Fibroblast of lung (primary cell): ENCODE results near the gene PHTF1. TPM values are rescaled to one million over a fixed set of nuclear protein-coding genes. Genes with fewer than 3 reads are reported as not detected.

ENCODE experiments used
- DNase-seq, 2 donors: peaks; one replicate each; pipeline versions ENCODE4 v3.0.0 to v3.0.0-alpha.2; 2010; ENCODE audit warnings: low read depth in 2 of 2
- H2AFZ ChIP-seq: 2 replicates; pipeline ENCODE4 v1.5.1; 2012; ENCODE audit warnings: low read length, control low read depth, inconsistent platforms
- H3K27ac ChIP-seq: 2 replicates; pipeline ENCODE4 v1.5.1; 2011; ENCODE audit warnings: low read length, control low read depth; ENCODE audit not compliant: insufficient read depth
- H3K27me3 ChIP-seq: 2 replicates; pipeline ENCODE4 v1.5.1; 2011; ENCODE audit warnings: mild to moderate bottlenecking, low read length; ENCODE audit not compliant: control insufficient read depth, insufficient read depth
- H3K36me3 ChIP-seq: 2 replicates; pipeline ENCODE4 v1.5.1; 2011; ENCODE audit warnings: low read length; ENCODE audit not compliant: control insufficient read depth, insufficient read depth
- H3K4me1 ChIP-seq: 2 replicates; pipeline ENCODE4 v1.5.1; 2011; ENCODE audit warnings: low read length; ENCODE audit not compliant: control insufficient read depth, insufficient read depth; ENCODE audit errors: extremely low read depth
- H3K4me2 ChIP-seq: 2 replicates; pipeline ENCODE4 v1.5.1; 2011; ENCODE audit warnings: low read length, control low read depth; ENCODE audit not compliant: insufficient read depth; ENCODE audit errors: extremely low read depth
- H3K4me3 ChIP-seq, 4 experiments: fragments of 200-600 bp in 1 of 4; sonication (generic) in 1 of 4; replicated peaks in 1 of 4; 2 replicates each; pipeline ENCODE4 v1.5.1; 2011 to 2016; ENCODE audit warnings: low read length in 4 of 4, low read depth in 3 of 4, mild to moderate bottlenecking in 3 of 4, control low read depth in 2 of 4, inconsistent platforms in 1 of 4, mixed read lengths in 1 of 4; ENCODE audit not compliant: insufficient read depth in 1 of 4; ENCODE audit errors: control extremely low read depth in 1 of 4
- H3K79me2 ChIP-seq: 2 replicates; pipeline ENCODE4 v1.5.1; 2012; ENCODE audit warnings: mild to moderate bottlenecking, low read length, inconsistent platforms; ENCODE audit not compliant: control insufficient read depth, insufficient read depth
- H3K9ac ChIP-seq: 2 replicates; pipeline ENCODE4 v1.5.1; 2011; ENCODE audit warnings: mild to moderate bottlenecking, low read length, control low read depth; ENCODE audit not compliant: insufficient read depth
- H3K9me3 ChIP-seq: 2 replicates; pipeline ENCODE4 v1.5.1; 2012; ENCODE audit warnings: low read depth, low read length; ENCODE audit not compliant: control insufficient read depth, insufficient read depth
- H4K20me1 ChIP-seq: 2 replicates; pipeline ENCODE4 v1.5.1; 2011; ENCODE audit warnings: low read length; ENCODE audit not compliant: control insufficient read depth, insufficient read depth; ENCODE audit errors: extremely low read depth
- EZH2 ChIP-seq: IDR thresholded peaks from 2 replicates; pipeline ENCODE4 v1.5.1; 2012; ENCODE audit warnings: low read length, control low read depth, mild to moderate bottlenecking; ENCODE audit errors: missing control alignments
- polyA plus RNA-seq, 2 donors: library from polyadenylated mRNA; depleted of rRNA in 1 of 2; stranded (reverse) in 1 of 2; unstranded in 1 of 2; fragments of >200 nt; gene quantifications; 2 replicates each; pipeline ENCODE4 v1.2.1, GENCODE V29; 2011 to 2012; ENCODE audit warnings: missing spikeins in 1 of 2
- total RNA-seq: library from RNA; depleted of rRNA; stranded (reverse); fragments of >200 nt; gene quantifications from 2 replicates; pipeline ENCODE4 v1.2.1, GENCODE V29; 2014
- TF ChIP-seq, protein P1 (sequence below), 2 donors: IDR thresholded peaks in 1 of 2; conservative IDR thresholded peaks in 1 of 2; 1 replicate in 1 of 2; 2 replicates in 1 of 2; pipeline ENCODE4 v1.5.1; 2011 to 2012; ENCODE audit warnings: low read length in 2 of 2, control low read depth in 1 of 2, inconsistent platforms in 1 of 2, low read depth in 1 of 2, mild to moderate bottlenecking in 1 of 2

Gene PHTF1
- total and polyA plus RNA-seq, 2 donors (not counting 1 experiment from before 2014, with no cell fraction given): 15.4 to 36.3 TPM

DNA sequence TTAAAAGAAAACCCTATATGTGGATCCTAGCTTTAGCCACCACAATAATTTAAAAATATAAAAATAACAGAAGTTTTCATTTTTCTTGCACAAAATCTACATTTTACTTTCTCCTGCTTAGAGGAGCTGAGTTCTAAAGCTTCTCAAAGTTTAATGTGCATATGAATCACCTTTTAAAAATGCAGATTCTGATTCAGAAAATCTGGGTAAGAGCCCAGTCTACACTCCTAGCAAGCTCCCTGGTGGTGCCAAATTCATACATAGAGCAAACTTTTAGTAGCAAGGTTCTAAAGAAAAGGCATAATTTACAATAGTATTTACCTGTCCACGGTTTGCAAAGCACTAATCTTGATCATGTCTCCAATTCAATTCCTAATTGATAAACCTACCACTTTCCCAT, 33.7 kb upstream of the PHTF1 start:
- DNase-seq: peak; percentile 46 to 67
- peak overlapping the region; percentile 49 for H3K4me2 ChIP-seq
- H3K27me3 ChIP-seq: no peaks in the 10 kb centered on the region
- H3K27ac ChIP-seq: no peak overlapping the region
- H3K9me3 ChIP-seq: no peaks in the 10 kb centered on the region
- H3K9ac ChIP-seq: no peak overlapping the region
- TF ChIP-seq EZH2: no peak
- TF ChIP-seq, protein P1, sequence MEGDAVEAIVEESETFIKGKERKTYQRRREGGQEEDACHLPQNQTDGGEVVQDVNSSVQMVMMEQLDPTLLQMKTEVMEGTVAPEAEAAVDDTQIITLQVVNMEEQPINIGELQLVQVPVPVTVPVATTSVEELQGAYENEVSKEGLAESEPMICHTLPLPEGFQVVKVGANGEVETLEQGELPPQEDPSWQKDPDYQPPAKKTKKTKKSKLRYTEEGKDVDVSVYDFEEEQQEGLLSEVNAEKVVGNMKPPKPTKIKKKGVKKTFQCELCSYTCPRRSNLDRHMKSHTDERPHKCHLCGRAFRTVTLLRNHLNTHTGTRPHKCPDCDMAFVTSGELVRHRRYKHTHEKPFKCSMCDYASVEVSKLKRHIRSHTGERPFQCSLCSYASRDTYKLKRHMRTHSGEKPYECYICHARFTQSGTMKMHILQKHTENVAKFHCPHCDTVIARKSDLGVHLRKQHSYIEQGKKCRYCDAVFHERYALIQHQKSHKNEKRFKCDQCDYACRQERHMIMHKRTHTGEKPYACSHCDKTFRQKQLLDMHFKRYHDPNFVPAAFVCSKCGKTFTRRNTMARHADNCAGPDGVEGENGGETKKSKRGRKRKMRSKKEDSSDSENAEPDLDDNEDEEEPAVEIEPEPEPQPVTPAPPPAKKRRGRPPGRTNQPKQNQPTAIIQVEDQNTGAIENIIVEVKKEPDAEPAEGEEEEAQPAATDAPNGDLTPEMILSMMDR (conservative IDR thresholded peaks at IDR 0.05 in 1 of 2, IDR thresholded peaks at IDR 0.05 in 1 of 2; ENCODE audit: low read depth in 1 of 2, low read length in 2 of 2): no peak
- no peak overlapping the region for H3K4me3 ChIP-seq
- no peaks in the 10 kb centered on the region for H4K20me1 ChIP-seq
- H2AFZ ChIP-seq: no peak overlapping the region
- no peaks in the 10 kb centered on the region for H3K36me3 ChIP-seq
- peaks cover 1% of the 10 kb centered on the region for H3K79me2 ChIP-seq
- no peaks in the 10 kb centered on the region for H3K4me1 ChIP-seq

DNA sequence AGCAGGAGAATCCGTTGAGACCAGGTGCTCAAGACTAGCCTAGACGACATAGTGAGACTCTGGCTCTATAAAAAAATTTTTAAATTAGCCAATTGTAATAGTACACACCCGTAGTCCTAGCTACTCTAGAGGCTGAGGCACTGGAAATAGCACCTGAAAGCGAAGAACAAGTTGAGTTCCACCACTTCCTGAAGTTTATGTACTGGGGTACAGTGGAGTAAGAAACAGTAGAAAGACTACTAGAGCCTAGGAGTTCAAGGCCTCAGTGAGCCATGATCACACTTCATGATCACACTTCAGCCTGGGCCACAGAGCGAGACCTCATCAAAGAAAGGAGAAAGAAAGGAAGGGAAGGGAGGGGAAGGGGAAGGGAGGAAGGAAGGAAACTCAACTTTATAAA, 33.2 kb upstream of the PHTF1 start:
- Histone ChIP-seq H3K4me2 (no peak overlapping the region), H3K27me3 (no peaks in the 10 kb centered on the region), H3K4me1 (no peaks in the 10 kb centered on the region), H3K9ac (no peak overlapping the region), H3K4me3 (no peak overlapping the region), H3K27ac (peak overlapping the region; percentile 22), H3K36me3 (no peaks in the 10 kb centered on the region), H2AFZ (no peak overlapping the region), H3K9me3 (no peaks in the 10 kb centered on the region), H4K20me1 (no peaks in the 10 kb centered on the region), H3K79me2 (peaks cover 1% of the 10 kb centered on the region)
- no peak for DNase-seq
- TF ChIP-seq, protein P1 (conservative IDR thresholded peaks at IDR 0.05 in 1 of 2, IDR thresholded peaks at IDR 0.05 in 1 of 2; ENCODE audit: low read depth in 1 of 2, low read length in 2 of 2): no peak

DNA sequence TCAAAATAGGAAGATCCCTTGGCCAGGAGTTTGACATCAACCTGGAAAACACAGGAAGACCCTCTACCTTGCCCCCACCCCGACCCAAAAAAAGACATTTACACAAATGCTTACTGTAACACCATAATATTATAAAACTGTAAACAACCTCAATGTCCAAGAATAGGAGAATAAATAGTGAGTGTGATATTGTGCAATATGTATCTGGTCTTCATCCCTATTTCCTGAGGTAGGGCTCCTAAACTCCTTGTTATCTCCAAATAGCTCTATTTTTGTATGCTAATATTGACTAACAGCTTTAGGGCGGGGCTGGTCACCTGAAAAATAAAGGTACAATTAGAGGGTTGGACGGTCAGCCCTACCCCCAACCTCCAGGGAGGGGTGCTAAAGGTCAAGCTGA, 29.5 kb upstream of the PHTF1 start:
- H3K4me2 ChIP-seq: no peak overlapping the region
- no peak overlapping the region for H3K27ac ChIP-seq
- no peak for DNase-seq
- no peak overlapping the region for H2AFZ ChIP-seq
- no peaks in the 10 kb centered on the region for H3K27me3 ChIP-seq
- H3K79me2 ChIP-seq: peaks cover 1% of the 10 kb centered on the region
- no peak overlapping the region for H3K4me3 ChIP-seq
- no peaks in the 10 kb centered on the region for H4K20me1 ChIP-seq
- H3K36me3 ChIP-seq: no peaks in the 10 kb centered on the region
- TF ChIP-seq EZH2: no peak
- TF ChIP-seq, protein P1 (conservative IDR thresholded peaks at IDR 0.05 in 1 of 2, IDR thresholded peaks at IDR 0.05 in 1 of 2; ENCODE audit: low read depth in 1 of 2, low read length in 2 of 2): no peak
- H3K9ac ChIP-seq: no peak overlapping the region
- H3K9me3 ChIP-seq: no peaks in the 10 kb centered on the region
- H3K4me1 ChIP-seq: peaks cover 2% of the 10 kb centered on the region
